Stomach smooth muscle (tissue), 2 donors: ENCODE results near the gene MED12L.

Experiments
- H3K27ac ChIP-seq: one replicate; pipeline ENCODE4 v1.7.0; 2013; ENCODE audit warnings: mild to moderate bottlenecking, low read length, inconsistent platforms
- H3K27me3 ChIP-seq, 2 donors: one replicate each; pipeline ENCODE4 v1.7.0; 2013; ENCODE audit warnings: low read length in 2 of 2; ENCODE audit not compliant: insufficient read depth in 2 of 2, control insufficient read depth in 1 of 2
- H3K36me3 ChIP-seq, 2 donors: one replicate each; pipeline ENCODE4 v1.7.0; 2013; ENCODE audit warnings: low read length in 2 of 2; ENCODE audit not compliant: control insufficient read depth in 2 of 2, insufficient read depth in 2 of 2
- H3K4me1 ChIP-seq: one replicate; pipeline ENCODE4 v1.7.0; 2013; ENCODE audit warnings: low read length; ENCODE audit not compliant: control insufficient read depth, insufficient read depth
- H3K4me3 ChIP-seq, 2 donors: one replicate each; pipeline ENCODE4 v1.7.0; 2013; ENCODE audit warnings: low read length in 2 of 2
- H3K9ac ChIP-seq, 2 donors: one replicate each; pipeline ENCODE4 v1.7.0; 2013; ENCODE audit warnings: low read length in 2 of 2, mild to moderate bottlenecking in 1 of 2
- H3K9me3 ChIP-seq, 2 donors: one replicate each; pipeline ENCODE4 v1.7.0; 2013; ENCODE audit warnings: low read length in 2 of 2; ENCODE audit not compliant: control insufficient read depth in 2 of 2
- donor health status: healthy.
- donor health status: Pancreatic carcinoma.

MED12L gene

DNA sequence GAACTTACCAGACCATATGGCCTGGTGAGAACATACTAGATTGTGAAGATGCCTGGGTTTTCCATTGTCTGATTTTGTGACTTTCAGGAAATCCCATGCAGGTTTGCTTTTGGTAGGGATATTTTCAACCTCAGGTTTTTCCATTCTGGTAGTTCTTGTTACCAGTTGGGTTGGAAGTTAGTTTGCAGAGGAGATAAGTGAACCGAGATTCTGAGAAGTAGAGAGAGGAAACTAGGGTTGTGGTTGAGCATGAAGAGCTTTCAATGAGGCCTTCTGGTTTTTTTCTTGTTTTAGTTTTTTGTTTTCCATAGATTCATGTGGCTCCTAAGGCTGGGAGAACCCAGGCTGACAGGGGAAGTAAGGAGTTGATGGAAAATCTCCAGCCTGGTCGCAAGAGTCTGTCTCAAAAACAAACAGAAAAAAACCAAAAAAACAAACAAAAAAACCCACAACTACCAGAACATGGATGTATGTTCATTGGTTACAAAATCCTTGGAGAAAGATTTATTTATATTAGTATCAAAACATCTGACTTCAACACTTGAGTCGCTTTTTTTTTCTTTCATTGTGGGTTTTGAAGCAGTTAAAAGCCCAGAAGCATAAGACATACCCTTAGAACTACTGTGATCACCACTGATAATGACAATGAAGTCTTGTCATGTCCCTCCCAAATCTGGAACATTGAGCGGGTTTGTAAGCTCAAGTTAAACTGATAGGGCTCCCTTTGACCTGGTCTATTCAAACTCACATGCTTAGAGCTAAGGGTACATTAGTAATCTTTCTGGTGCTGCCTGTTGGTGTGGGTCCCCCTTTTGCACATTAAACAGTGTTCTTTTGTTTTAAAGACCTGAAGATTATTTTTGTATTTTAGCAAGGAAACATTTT is 114.3 kb downstream of the MED12L start:
- Histone ChIP-seq H3K4me1 (no peaks in the 10 kb centered on the region), H3K36me3 (no peaks in the 10 kb centered on the region), H3K27me3 (no peaks in the 10 kb centered on the region), H3K27ac (no peak overlapping the region), H3K9me3 (no peaks in the 10 kb centered on the region), H3K9ac (no peak overlapping the region), H3K4me3 (no peak overlapping the region)

DNA sequence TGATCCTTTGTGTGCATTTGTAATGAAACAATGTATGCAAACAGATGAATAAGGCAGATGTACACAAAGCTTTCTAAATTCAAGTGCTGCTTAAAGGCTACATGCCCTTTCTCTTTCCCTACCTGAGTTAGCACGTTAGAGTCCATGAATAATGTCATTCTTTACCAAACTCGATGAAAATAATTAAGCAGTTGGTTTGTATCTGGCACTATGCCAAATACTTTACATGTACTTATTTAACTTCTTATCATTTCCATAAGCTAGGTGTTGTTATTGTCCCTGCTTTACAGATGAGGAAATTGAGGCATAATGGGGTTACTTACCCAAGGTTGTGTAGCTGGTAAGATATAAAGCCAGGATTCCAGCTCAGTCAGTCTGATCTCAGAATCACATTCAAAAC is 115.1 kb downstream of the MED12L start:
- no peaks in the 10 kb centered on the region for H3K4me1 ChIP-seq
- no peak overlapping the region for H3K4me3 ChIP-seq
- no peak overlapping the region for H3K27ac ChIP-seq
- H3K9me3 ChIP-seq: no peaks in the 10 kb centered on the region
- no peaks in the 10 kb centered on the region for H3K27me3 ChIP-seq
- H3K36me3 ChIP-seq: no peaks in the 10 kb centered on the region
- H3K9ac ChIP-seq: no peak overlapping the region

DNA sequence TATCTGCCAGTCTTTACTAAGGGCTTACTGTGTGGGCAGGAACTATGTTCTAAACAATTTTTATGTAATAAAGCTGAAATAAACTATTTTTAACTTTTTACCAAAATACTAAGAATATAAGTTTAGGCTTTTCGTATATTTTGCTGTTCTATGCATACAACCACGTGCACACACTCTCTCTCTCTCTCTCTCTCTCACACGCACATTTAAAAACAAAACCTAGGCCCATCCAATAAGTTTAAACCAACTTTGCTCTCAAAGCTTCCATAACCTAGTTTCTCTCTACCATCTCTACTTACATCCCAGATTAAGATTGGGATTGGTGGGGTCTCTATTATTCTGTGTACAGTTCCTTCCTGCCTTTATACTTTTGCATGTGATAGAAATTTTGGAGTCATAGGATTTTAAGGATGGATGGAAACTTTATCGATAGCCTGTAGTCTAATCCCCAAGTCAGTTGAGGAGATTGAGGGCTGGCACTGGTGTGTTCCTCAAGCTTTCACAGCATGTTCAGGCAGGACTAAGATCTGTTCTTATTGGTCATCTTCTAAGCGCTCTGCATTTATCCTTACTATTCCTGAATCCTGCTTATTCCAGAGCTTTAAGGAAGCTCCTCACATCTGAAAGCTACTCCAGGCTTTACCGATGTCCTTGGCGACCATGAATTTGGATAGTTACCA is 115.7 kb downstream of the MED12L start:
- H3K27me3 ChIP-seq: no peaks in the 10 kb centered on the region
- no peak overlapping the region for H3K27ac ChIP-seq
- H3K4me3 ChIP-seq: no peak overlapping the region
- no peaks in the 10 kb centered on the region for H3K4me1 ChIP-seq
- H3K9ac ChIP-seq: no peak overlapping the region
- no peaks in the 10 kb centered on the region for H3K36me3 ChIP-seq
- H3K9me3 ChIP-seq: no peaks in the 10 kb centered on the region

DNA sequence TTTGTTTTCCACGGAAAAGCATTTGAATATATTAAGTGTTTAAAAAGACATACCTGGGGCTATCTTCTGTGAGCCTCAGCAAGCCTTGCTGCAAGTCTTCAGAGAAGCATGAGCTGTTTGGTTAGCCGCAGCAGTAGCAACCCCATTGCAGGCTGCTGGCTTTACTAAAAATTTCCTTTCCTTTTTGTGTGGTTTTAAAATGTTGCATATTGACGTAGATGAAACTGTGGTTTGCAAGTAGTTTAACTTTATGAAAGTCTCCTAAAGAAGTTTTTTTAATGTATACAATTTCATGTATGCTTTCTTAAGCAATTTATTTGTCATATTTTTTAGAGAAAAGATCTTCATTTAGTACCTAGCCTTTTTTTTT is 117.6 kb downstream of the MED12L start, which contains the start of gene GPR171:
GPR171 (minus strand) TSS at position 166 of the 370 bp plus-strand sequence. CDS start 3,830 bp downstream, outside the sequence.
- no peak within 1 kb of the TSS for H3K4me3 ChIP-seq
- H3K27ac ChIP-seq: no peak within 1 kb of the TSS
- H3K4me1 ChIP-seq: no peaks in the 10 kb centered on the region
- H3K9me3 ChIP-seq: no peaks in the 10 kb centered on the region
- H3K9ac ChIP-seq: no peak within 1 kb of the TSS
- H3K27me3 ChIP-seq: no peaks in the 10 kb centered on the region
- no peaks in the 10 kb centered on the region for H3K36me3 ChIP-seq

DNA sequence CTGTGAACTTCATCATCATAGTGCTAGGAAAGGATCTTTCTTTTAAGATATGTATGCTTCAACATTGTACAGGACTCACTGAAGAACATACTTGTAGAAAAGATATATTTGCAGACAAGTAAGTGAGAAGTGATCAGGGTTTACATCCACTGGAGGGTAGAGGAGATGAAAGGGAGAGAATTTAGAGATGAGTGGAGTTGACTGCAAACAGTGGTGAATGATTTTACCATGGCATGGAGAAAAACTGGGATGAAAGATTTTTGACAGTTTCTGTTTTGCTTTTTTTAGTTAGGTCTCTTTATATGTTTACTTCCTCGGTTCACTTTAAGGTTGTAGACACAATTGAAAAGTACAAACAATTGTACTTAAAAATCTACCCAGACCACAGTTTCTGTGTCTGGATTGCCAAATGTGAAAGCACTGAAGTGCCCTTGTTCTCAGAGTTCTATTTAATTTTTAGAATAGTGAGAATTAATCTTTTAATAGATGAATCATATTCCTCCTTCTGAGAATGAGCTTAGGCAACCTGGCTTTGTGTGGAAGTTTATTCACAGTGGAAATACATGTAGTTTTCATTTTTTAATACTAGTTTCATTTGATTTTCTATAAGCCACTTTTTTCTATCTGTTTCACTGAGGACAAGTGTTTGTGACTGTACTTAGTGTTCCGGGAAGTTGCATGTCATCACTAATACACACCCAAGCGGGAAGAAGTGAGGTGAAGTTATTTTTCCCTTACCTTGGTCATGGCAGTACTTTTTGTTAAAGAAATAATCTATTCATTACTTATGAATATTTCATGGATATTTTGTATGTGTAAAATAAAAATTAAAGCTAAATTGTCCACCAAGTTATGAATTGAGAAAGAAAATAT is 119.3 kb downstream of the MED12L start:
- Histone ChIP-seq H3K36me3 (no peaks in the 10 kb centered on the region), H3K4me3 (no peak overlapping the region), H3K9ac (no peak overlapping the region), H3K4me1 (no peaks in the 10 kb centered on the region), H3K27me3 (no peaks in the 10 kb centered on the region), H3K9me3 (no peaks in the 10 kb centered on the region), H3K27ac (no peak overlapping the region)

DNA sequence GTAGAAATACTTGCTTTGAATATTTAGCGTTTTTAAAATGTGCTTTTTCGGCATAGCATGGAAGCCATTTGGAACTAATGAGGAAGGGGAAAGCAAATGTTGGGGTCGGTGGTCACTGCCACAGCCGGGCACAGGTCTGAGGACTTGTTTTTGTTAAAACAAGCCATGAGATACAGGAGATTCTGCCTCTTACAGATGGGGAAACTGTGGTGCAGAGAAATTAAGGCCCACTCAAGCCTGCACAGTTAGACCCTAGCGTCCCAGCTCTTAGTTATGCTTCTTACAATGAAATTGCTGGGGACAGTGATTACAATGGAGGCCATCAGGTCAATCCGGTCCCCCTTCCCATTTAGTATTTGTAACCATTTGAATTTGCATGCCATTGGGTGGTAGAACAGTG is 120.0 kb downstream of the MED12L start:
- Histone ChIP-seq H3K9me3 (no peaks in the 10 kb centered on the region), H3K27me3 (no peaks in the 10 kb centered on the region), H3K4me3 (no peak overlapping the region), H3K9ac (no peak overlapping the region), H3K27ac (no peak overlapping the region), H3K36me3 (no peaks in the 10 kb centered on the region), H3K4me1 (no peaks in the 10 kb centered on the region)

DNA sequence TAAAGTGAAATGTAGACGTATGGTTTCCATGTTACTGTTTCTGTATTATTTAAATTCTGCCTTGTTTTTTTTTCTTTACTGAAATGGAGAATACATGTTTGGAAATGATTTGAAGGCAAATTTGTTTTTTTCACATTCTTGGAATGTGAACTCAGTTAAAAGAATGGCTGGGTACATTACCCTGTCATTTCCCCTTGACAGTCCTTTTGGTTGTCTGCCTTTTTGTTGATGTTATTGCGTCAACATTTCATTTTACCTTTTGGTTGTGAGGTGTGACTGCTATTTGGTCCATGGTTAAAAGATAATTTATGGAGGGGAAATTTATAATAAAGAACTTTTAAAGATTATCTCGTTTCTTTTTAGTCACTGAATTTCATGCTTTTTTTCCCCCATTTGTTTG is 120.7 kb downstream of the MED12L start:
- Histone ChIP-seq H3K4me3 (no peak overlapping the region), H3K9ac (no peak overlapping the region), H3K36me3 (no peaks in the 10 kb centered on the region), H3K27me3 (no peaks in the 10 kb centered on the region), H3K9me3 (no peaks in the 10 kb centered on the region), H3K4me1 (no peaks in the 10 kb centered on the region), H3K27ac (no peak overlapping the region)

DNA sequence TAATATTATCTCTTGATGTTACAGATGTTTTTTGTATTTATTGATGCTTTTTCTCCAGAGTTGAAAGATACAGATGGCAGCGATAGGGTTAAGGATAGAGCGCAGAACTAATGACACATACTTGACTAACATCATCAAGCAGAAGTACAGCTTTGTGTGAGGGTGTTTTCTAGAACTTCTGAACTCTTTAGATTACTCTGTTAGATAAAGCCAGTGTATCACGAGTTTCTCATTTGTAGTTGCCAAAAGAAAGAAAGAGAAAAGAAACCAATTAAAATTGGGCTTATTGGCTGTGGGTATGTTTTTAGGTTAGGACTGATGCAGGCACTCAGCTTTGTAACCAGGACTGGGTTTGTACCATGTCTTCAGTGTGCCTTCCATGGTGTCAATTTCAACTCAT is 124.2 kb downstream of the MED12L start:
- Histone ChIP-seq H3K27me3 (no peaks in the 10 kb centered on the region), H3K4me1 (no peaks in the 10 kb centered on the region), H3K27ac (no peak overlapping the region), H3K9ac (no peak overlapping the region), H3K9me3 (no peaks in the 10 kb centered on the region), H3K36me3 (no peaks in the 10 kb centered on the region), H3K4me3 (no peak overlapping the region)

DNA sequence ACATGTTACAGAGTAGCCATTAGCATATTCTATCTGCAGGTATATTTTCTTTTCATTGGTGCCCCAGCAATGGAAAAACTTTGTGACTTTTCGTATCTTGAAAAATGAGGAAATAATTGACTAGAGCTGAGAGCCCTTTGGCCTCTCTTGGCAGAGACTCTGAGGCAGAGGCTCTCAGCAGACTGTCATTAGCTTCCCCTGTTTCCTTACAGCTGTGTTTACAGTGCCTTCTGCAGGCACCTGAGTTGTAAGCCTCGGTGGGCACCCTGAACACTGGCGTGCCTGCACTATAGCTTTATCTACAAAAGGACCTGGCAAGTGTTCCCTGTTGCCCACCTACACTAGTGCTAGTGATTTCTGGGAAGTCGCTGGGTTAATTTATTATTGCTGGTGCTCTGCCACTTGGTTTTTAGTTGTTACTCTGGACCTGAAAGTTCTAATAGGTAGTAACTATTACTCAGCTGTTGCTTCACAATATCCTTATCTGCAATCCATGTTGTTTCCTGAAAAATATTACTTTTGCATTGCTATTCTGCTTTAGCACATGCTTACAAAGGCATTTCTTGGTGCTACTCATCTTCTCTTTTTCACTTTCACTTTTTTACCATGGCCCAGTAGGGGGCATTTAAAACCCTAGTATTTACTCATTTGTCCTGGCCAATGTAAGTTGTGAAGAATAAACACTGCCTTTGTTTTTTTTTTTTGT is 125.4 kb downstream of the MED12L start:
- H3K4me3 ChIP-seq: no peak overlapping the region
- no peaks in the 10 kb centered on the region for H3K9me3 ChIP-seq
- no peak overlapping the region for H3K27ac ChIP-seq
- no peaks in the 10 kb centered on the region for H3K4me1 ChIP-seq
- H3K27me3 ChIP-seq: no peaks in the 10 kb centered on the region
- no peak overlapping the region for H3K9ac ChIP-seq
- H3K36me3 ChIP-seq: no peaks in the 10 kb centered on the region

DNA sequence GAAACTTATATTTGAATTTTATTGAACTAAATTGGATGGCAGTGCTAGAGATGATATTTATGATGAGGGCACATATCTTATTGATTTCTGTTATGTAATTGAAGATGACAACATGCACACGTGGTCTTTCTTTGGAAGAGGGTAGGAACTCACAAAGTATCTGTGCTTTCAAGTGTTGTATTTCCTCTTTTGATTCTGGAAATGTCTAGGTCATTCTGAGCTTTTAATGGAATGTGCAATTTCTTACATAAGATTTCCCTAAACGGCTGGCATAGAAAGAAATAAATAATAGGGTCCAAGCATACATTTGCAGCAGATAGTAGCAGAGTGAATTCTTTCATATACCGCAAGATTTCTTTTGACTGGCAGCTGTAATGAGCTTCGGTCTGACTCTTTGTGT is 127.7 kb downstream of the MED12L start:
- no peak overlapping the region for H3K9ac ChIP-seq
- H3K4me1 ChIP-seq: peaks cover 4% of the 10 kb centered on the region
- no peak overlapping the region for H3K27ac ChIP-seq
- no peak overlapping the region for H3K4me3 ChIP-seq
- no peaks in the 10 kb centered on the region for H3K36me3 ChIP-seq
- no peaks in the 10 kb centered on the region for H3K27me3 ChIP-seq
- no peaks in the 10 kb centered on the region for H3K9me3 ChIP-seq
